Neural cell (in vitro differentiated cells): ENCODE measurements around the gene TAOK1. TPM values are rescaled to one million over a fixed set of nuclear protein-coding genes. Genes with fewer than 3 reads are reported as not detected.

ENCODE experiments used
- H2AFZ ChIP-seq: fragments of 200-600, 300-800 bp; sonication (generic), shearing (Covaris generic); 2 replicates; pipeline ENCODE4 v1.6.0; 2014; ENCODE audit warnings: low read depth, mild to moderate bottlenecking, antibody characterized with exemption, low read length, moderate library complexity
- H3F3A ChIP-seq: fragments of 200-600 bp; shearing (Covaris generic); 2 replicates; pipeline ENCODE4 v1.6.1; 2016; ENCODE audit warnings: mild to moderate bottlenecking, moderate library complexity, mixed read lengths, antibody characterized with exemption, low read length; ENCODE audit not compliant: insufficient read depth, poor library complexity, severe bottlenecking
- H3K27ac ChIP-seq: fragments of 200-600, 300-800 bp; sonication (generic), shearing (Covaris generic); 2 replicates; pipeline ENCODE4 v1.5.1; 2014; ENCODE audit warnings: mild to moderate bottlenecking, low read length, moderate library complexity
- H3K27me3 ChIP-seq: fragments of 300-800, 200-600 bp; sonication (generic), shearing (Covaris generic); 2 replicates; pipeline ENCODE4 v1.6.0; 2014; ENCODE audit warnings: mild to moderate bottlenecking, low read depth, low read length, moderate library complexity; ENCODE audit not compliant: insufficient read depth
- H3K36me3 ChIP-seq: fragments of 300-800, 200-600 bp; sonication (generic), shearing (Covaris generic); 2 replicates; pipeline ENCODE4 v1.5.1; 2014; ENCODE audit warnings: mild to moderate bottlenecking, antibody characterized with exemption, low read length, moderate library complexity; ENCODE audit not compliant: insufficient read depth
- H3K4me2 ChIP-seq: fragments of 300-800, 200-600 bp; sonication (generic), shearing (Covaris generic); 2 replicates; pipeline ENCODE4 v1.6.0; 2014; ENCODE audit warnings: mild to moderate bottlenecking, low read length
- H3K4me3 ChIP-seq: fragments of 300-800, 200-600 bp; sonication (generic), shearing (Covaris generic); 2 replicates; pipeline ENCODE4 v1.5.1; 2014; ENCODE audit warnings: mild to moderate bottlenecking, low read length, moderate library complexity
- H3K79me2 ChIP-seq: fragments of 200-600 bp; shearing (Covaris generic); replicated peaks from 2 replicates; pipeline ENCODE4 v1.6.0; 2014; ENCODE audit warnings: mild to moderate bottlenecking, low read length, moderate library complexity; ENCODE audit not compliant: insufficient read depth
- H3K9ac ChIP-seq: fragments of 300-800, 200-600 bp; sonication (generic), shearing (Covaris generic); 2 replicates; pipeline ENCODE4 v1.6.1; 2016; ENCODE audit warnings: mild to moderate bottlenecking, low read length, mixed read lengths
- H3K9me2 ChIP-seq: fragments of 200-600 bp; shearing (Covaris generic); 2 replicates; pipeline ENCODE4 v1.6.1; 2016; ENCODE audit warnings: mild to moderate bottlenecking, low read length, mixed read lengths; ENCODE audit not compliant: insufficient read depth
- H3K9me3 ChIP-seq: fragments of 200-600, 300-800 bp; sonication (generic), shearing (Covaris generic); 2 replicates; pipeline ENCODE4 v1.6.1; 2016; ENCODE audit warnings: mild to moderate bottlenecking, mixed run types, low read length, moderate library complexity, mixed read lengths
- H4K20me1 ChIP-seq: fragments of 200-600 bp; shearing (Covaris generic); 2 replicates; pipeline ENCODE4 v1.6.1; 2016; ENCODE audit warnings: mild to moderate bottlenecking, mixed run types; ENCODE audit not compliant: insufficient read depth
- EP300 ChIP-seq: fragments of 450-650 bp; conservative IDR thresholded peaks from 2 replicates; pipeline ENCODE4 v1.6.1; 2014; ENCODE audit warnings: antibody characterized with exemption, mild to moderate bottlenecking, moderate library complexity; ENCODE audit not compliant: poor library complexity, severe bottlenecking
- EZH2 ChIP-seq: fragments of 200-600, 300-800 bp; shearing (Covaris generic), sonication (generic); IDR thresholded peaks from 2 replicates; pipeline ENCODE4 v1.6.1; 2014; ENCODE audit warnings: antibody characterized with exemption, low read length, borderline replicate concordance, mild to moderate bottlenecking; ENCODE audit not compliant: insufficient read depth, poor library complexity, severe bottlenecking
- MXI1 ChIP-seq: fragments of 450-650 bp; conservative IDR thresholded peaks from 2 replicates; pipeline ENCODE4 v1.6.1; 2014; ENCODE audit warnings: antibody characterized with exemption, mild to moderate bottlenecking; ENCODE audit not compliant: poor library complexity, severe bottlenecking
- POLR2AphosphoS5 ChIP-seq: IDR thresholded peaks from 2 replicates; pipeline ENCODE4 v1.6.1; 2012
- RAD21 ChIP-seq: fragments of 450-650 bp; conservative IDR thresholded peaks from 2 replicates; pipeline ENCODE4 v1.6.1; 2014; ENCODE audit warnings: antibody characterized with exemption, mild to moderate bottlenecking, moderate library complexity
- SMC3 ChIP-seq: fragments of 450-650 bp; conservative IDR thresholded peaks from 2 replicates; pipeline ENCODE4 v1.6.1; 2014; ENCODE audit warnings: antibody characterized with exemption, mild to moderate bottlenecking, moderate library complexity; ENCODE audit not compliant: poor library complexity
- TAF1 ChIP-seq: IDR thresholded peaks from 2 replicates; pipeline ENCODE4 v1.6.1; 2012; ENCODE audit warnings: low read depth
- polyA plus RNA-seq: library from polyadenylated mRNA; depleted of rRNA; stranded (reverse); fragments of >200 nt; gene quantifications from 2 replicates; pipeline ENCODE4 v1.2.3, GENCODE V29; 2014
- TF ChIP-seq, protein P1 (sequence below): IDR thresholded peaks from 2 replicates; pipeline ENCODE4 v1.6.1; 2012; ENCODE audit warnings: borderline replicate concordance
- TF ChIP-seq, protein P2 (sequence below): fragments of 450-650 bp; IDR thresholded peaks from 2 replicates; pipeline ENCODE4 v1.5.1; 2014; ENCODE audit warnings: antibody characterized with exemption, mild to moderate bottlenecking, moderate library complexity; ENCODE audit not compliant: poor library complexity, severe bottlenecking

The TAOK1 gene
- polyA plus RNA-seq, 1 donor from 2014 or later: 53.2 TPM

DNA sequence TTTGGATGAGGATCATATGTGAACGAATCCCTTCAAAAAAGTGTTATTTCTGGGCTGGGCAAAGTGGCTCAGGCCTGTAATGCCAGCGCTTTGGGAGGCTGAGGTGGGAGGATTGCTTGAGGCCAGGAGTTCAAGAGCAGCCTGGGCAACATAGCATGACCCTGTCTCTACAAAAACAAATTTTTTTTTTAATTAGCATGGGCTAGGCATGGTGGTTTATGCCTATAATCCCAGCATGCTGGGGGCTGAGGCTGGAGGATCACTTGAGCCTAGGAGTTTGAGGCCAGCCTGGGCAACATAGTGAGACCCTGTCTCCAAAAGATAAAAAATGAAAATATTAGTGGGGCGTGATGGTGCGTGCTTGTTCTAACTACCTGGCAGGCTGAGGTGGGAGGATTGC is 4.6 kb downstream of the TAOK1 start:
- Histone ChIP-seq H3K9ac (no peak overlapping the region), H3K9me3 (no peaks in the 10 kb centered on the region), H3K9me2 (no peaks in the 10 kb centered on the region), H3K36me3 (no peaks in the 10 kb centered on the region), H3F3A (no peaks in the 10 kb centered on the region), H3K4me2 (no peak overlapping the region), H2AFZ (no peak overlapping the region), H3K79me2 (peaks cover 84% of the 10 kb centered on the region), H3K27me3 (no peaks in the 10 kb centered on the region), H3K4me3 (no peak overlapping the region), H4K20me1 (peaks cover 36% of the 10 kb centered on the region), H3K27ac (no peak overlapping the region)
- TF ChIP-seq, protein P1, sequence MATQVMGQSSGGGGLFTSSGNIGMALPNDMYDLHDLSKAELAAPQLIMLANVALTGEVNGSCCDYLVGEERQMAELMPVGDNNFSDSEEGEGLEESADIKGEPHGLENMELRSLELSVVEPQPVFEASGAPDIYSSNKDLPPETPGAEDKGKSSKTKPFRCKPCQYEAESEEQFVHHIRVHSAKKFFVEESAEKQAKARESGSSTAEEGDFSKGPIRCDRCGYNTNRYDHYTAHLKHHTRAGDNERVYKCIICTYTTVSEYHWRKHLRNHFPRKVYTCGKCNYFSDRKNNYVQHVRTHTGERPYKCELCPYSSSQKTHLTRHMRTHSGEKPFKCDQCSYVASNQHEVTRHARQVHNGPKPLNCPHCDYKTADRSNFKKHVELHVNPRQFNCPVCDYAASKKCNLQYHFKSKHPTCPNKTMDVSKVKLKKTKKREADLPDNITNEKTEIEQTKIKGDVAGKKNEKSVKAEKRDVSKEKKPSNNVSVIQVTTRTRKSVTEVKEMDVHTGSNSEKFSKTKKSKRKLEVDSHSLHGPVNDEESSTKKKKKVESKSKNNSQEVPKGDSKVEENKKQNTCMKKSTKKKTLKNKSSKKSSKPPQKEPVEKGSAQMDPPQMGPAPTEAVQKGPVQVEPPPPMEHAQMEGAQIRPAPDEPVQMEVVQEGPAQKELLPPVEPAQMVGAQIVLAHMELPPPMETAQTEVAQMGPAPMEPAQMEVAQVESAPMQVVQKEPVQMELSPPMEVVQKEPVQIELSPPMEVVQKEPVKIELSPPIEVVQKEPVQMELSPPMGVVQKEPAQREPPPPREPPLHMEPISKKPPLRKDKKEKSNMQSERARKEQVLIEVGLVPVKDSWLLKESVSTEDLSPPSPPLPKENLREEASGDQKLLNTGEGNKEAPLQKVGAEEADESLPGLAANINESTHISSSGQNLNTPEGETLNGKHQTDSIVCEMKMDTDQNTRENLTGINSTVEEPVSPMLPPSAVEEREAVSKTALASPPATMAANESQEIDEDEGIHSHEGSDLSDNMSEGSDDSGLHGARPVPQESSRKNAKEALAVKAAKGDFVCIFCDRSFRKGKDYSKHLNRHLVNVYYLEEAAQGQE: no peak
- no peak for TF ChIP-seq RAD21
- no peak for TF ChIP-seq TAF1
- TF ChIP-seq POLR2AphosphoS5: no peak
- TF ChIP-seq SMC3: no peak
- TF ChIP-seq MXI1: no peak
- TF ChIP-seq, protein P2, sequence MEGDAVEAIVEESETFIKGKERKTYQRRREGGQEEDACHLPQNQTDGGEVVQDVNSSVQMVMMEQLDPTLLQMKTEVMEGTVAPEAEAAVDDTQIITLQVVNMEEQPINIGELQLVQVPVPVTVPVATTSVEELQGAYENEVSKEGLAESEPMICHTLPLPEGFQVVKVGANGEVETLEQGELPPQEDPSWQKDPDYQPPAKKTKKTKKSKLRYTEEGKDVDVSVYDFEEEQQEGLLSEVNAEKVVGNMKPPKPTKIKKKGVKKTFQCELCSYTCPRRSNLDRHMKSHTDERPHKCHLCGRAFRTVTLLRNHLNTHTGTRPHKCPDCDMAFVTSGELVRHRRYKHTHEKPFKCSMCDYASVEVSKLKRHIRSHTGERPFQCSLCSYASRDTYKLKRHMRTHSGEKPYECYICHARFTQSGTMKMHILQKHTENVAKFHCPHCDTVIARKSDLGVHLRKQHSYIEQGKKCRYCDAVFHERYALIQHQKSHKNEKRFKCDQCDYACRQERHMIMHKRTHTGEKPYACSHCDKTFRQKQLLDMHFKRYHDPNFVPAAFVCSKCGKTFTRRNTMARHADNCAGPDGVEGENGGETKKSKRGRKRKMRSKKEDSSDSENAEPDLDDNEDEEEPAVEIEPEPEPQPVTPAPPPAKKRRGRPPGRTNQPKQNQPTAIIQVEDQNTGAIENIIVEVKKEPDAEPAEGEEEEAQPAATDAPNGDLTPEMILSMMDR: no peak
- TF ChIP-seq EP300: no peak
- no peak for TF ChIP-seq EZH2

DNA sequence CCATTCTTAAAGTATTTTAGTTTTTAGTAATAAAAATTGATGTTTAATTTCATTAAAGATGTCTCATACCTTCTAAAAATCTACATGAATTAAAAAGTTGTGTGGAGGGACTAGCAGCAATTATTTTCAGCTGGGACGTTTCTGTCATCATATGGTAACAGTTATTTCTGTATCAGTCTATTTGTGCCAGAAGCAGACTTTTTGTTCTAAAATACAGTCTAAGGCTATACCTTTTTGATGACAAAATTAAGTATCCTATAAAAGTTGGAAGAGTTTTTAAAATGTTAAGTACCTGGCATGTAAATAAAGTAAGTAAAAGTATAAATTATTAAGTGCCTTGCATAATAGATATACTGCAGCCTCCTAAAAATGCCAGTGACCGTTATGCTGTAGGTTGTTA is 5.9 kb downstream of the TAOK1 start:
- Histone ChIP-seq H3K9me2 (no peaks in the 10 kb centered on the region), H3K9ac (no peak overlapping the region), H3F3A (no peaks in the 10 kb centered on the region), H3K4me3 (no peak overlapping the region), H3K36me3 (no peaks in the 10 kb centered on the region), H3K4me2 (no peak overlapping the region), H4K20me1 (peaks cover 36% of the 10 kb centered on the region), H3K27me3 (no peaks in the 10 kb centered on the region), H3K27ac (no peak overlapping the region), H3K9me3 (no peaks in the 10 kb centered on the region), H3K79me2 (peaks cover 92% of the 10 kb centered on the region), H2AFZ (no peak overlapping the region)
- TF ChIP-seq SMC3 (no peak), RAD21 (no peak), EZH2 (no peak), EP300 (no peak), POLR2AphosphoS5 (no peak), TAF1 (no peak)
- TF ChIP-seq, protein P2: no peak
- TF ChIP-seq, protein P1: no peak
